Adrenal gland (tissue), 12 donors: ENCODE data around the gene REP15. TPM values are rescaled to one million over a fixed set of nuclear protein-coding genes. Genes with fewer than 3 reads are reported as not detected.

Experiments
- DNase-seq, 7 donors: peaks; one replicate each; pipeline ENCODE4 v3.0.0-alpha.2; 2019 to 2020
- H3K27ac ChIP-seq, 5 donors: fragments of 200-600 bp; sonication (generic) in 4 of 5; 1 replicate in 3 of 5; 2 replicates in 2 of 5; pipeline versions ENCODE4 v1.5.1 to v1.8.0; 2016 to 2020; ENCODE audit warnings: mild to moderate bottlenecking in 1 of 5
- H3K27me3 ChIP-seq: fragments of 200-600 bp; 2 replicates; pipeline ENCODE4 v1.8.0; 2021
- H3K36me3 ChIP-seq, 2 donors: fragments of 200-600 bp; replicated peaks in 1 of 2; 1 replicate in 1 of 2; 2 replicates in 1 of 2; pipeline versions ENCODE4 v1.5.1 to v1.8.0; 2018 to 2022
- H3K4me1 ChIP-seq, 2 donors: fragments of 200-600 bp; replicated peaks in 1 of 2; 1 replicate in 1 of 2; 2 replicates in 1 of 2; pipeline versions ENCODE4 v1.5.1 to v1.8.0; 2018 to 2021
- H3K4me3 ChIP-seq, 4 donors: fragments of 200-600 bp; sonication (generic) in 3 of 4; one replicate each; pipeline ENCODE4 v1.5.1; 2016 to 2018
- H3K9me3 ChIP-seq, 3 donors: fragments of 200-600 bp; sonication (generic) in 1 of 3; replicated peaks in 1 of 3; 1 replicate in 2 of 3; 2 replicates in 1 of 3; pipeline versions ENCODE4 v1.5.1 to v1.8.0; 2016 to 2021
- CTCF ChIP-seq, 6 experiments: fragments of 450-650 bp in 4 of 6; fragments of 200-600 bp in 2 of 6; sonication (generic) in 1 of 6; IDR thresholded peaks; 1 replicate in 5 of 6; 2 replicates in 1 of 6; pipeline versions ENCODE4 v1.5.1 to v1.8.0; 2016 to 2021; ENCODE audit warnings: antibody characterized with exemption in 6 of 6, mild to moderate bottlenecking in 2 of 6, moderate library complexity in 1 of 6
- POLR2A ChIP-seq, 2 donors: fragments of 450-650 bp; IDR thresholded peaks; one replicate each; pipeline ENCODE4 v1.6.1; 2017; ENCODE audit warnings: antibody characterized with exemption in 2 of 2, mild to moderate bottlenecking in 2 of 2, moderate library complexity in 1 of 2
- WGBS, 4 donors: extraction: QIAGEN DNeasy Blood & Tissue Kit in 2 of 4; methylation state at CpG; one replicate each; pipeline versions ENCODE4 v1.1.5 to v1.1.7; 2013 to 2017; 5-methylcytosine and 5-hydroxymethylcytosine counted together
- intact Hi-C, 2 donors: fragments of 100-400 bp; cut with DNase I; formaldehyde crosslinking; loops; one replicate each; pipeline versions ENCODE4 v1.14.1 to v1.15.0; 2022 to 2023
- polyA plus RNA-seq, 3 donors: library from polyadenylated mRNA; stranded (reverse); fragments of 200-250 nt in 2 of 3; fragments of 350-450 nt in 1 of 3; fragmentation: Illumina TruSeq in 1 of 3; extraction: RNeasy Lipid Tissue Mini Kit (QIAGEN cat#74804) in 1 of 3; gene quantifications; one replicate each; pipeline ENCODE4 v1.2.3, GENCODE V29; 2013 to 2014
- total RNA-seq, 9 donors: library from RNA; depleted of rRNA in 4 of 9; stranded (reverse); fragments of >200 nt in 4 of 9; fragments of 120-200 nt in 1 of 9; fragmentation: NEBNext Ultra II Directional in 1 of 9; extraction: Animal tissue kit (Norgen Biotek cat#: 25700) in 1 of 9; gene quantifications; one replicate each; pipeline versions ENCODE4 v1.1.0 to v1.2.4, GENCODE V29; 2013 to 2023
- donor health status: healthy with polysubstance abuse.
- donor health status: Bipolar disorder and iron deficiency.
- donor health status: DM: yes; HTN: yes; CAD: no.
- donor health status: DM: no; HTN: no; CAD: no.
- donor health status: DM: no; HTN: no; CAD: no.
- donor health status: DM: yes; HTN: yes; CAD: no.

REP15 gene
- total and polyA plus RNA-seq, 12 donors: 0.91 to 5.2 (median 1.8) TPM; not detected in 2

GRCh38 chr12:27665704-27666103, 30.5 kb upstream of the REP15 start:
- TF ChIP-seq CTCF (IDR thresholded peaks at IDR 0.05) (no peak), POLR2A (IDR thresholded peaks at IDR 0.05) (no peak)
- no peak for DNase-seq
- Histone ChIP-seq H3K4me3 (no peak overlapping the region), H3K9me3 (no peaks in the 10 kb centered on the region), H3K27me3 (no peaks in the 10 kb centered on the region), H3K27ac (no peak overlapping the region), H3K4me1 (no peaks in the 10 kb centered on the region), H3K36me3 (peaks cover 0 to 23% of the 10 kb centered on the region in 2 donors)
- intact Hi-C loops: no loop called here
- WGBS, 4 donors: 82 to 95% (median 94%) methylated on average over 3 of the region's 3 CpGs

GRCh38 chr12:27666510-27666909, 29.7 kb upstream of the REP15 start:
- Histone ChIP-seq H3K4me1 (no peaks in the 10 kb centered on the region), H3K9me3 (no peaks in the 10 kb centered on the region), H3K36me3 (peaks cover 0 to 17% of the 10 kb centered on the region in 2 donors), H3K27me3 (no peaks in the 10 kb centered on the region), H3K4me3 (no peak overlapping the region), H3K27ac (no peak overlapping the region)
- WGBS, 4 donors: 49 to 70% (median 58%) methylated on average over 3 of the region's 3 CpGs
- intact Hi-C loops: no loop called here
- TF ChIP-seq POLR2A (IDR thresholded peaks at IDR 0.05) (no peak), CTCF (IDR thresholded peaks at IDR 0.05) (no peak)
- DNase-seq: no peak

GRCh38 chr12:27667540-27667939, 28.7 kb upstream of the REP15 start:
- no peak for TF ChIP-seq POLR2A (IDR thresholded peaks at IDR 0.05)
- TF ChIP-seq CTCF (IDR thresholded peaks at IDR 0.05): no peak
- Histone ChIP-seq H3K4me3 (no peak overlapping the region), H3K27me3 (no peaks in the 10 kb centered on the region), H3K36me3 (peaks cover 0 to 20% of the 10 kb centered on the region in 2 donors), H3K27ac (no peak overlapping the region), H3K4me1 (no peaks in the 10 kb centered on the region), H3K9me3 (no peaks in the 10 kb centered on the region)
- DNase-seq: peak; percentile 28 to 64 (median 61)
- intact Hi-C loops: no loop called here
- 47 to 95% (median 72%) methylated on average over 3 to 6 of the region's 6 CpGs for WGBS, 4 donors

GRCh38 chr12:27672051-27672450, 24.2 kb upstream of the REP15 start:
- Histone ChIP-seq H3K27ac (peak overlapping the region in 1 of 5 donors; percentile 42), H3K4me3 (no peak overlapping the region), H3K4me1 (no peaks in the 10 kb centered on the region), H3K9me3 (no peaks in the 10 kb centered on the region), H3K36me3 (peaks cover 0 to 14% of the 10 kb centered on the region in 2 donors), H3K27me3 (no peaks in the 10 kb centered on the region)
- TF ChIP-seq CTCF (IDR thresholded peaks at IDR 0.05) (no peak), POLR2A (IDR thresholded peaks at IDR 0.05) (no peak)
- no peak for DNase-seq
- 61 to 83% (median 68%) methylated on average over 4 of the region's 4 CpGs for WGBS, 4 donors
- intact Hi-C loops: no loop called here
